ENCODE results near the gene NEMP1.
"Not testable (repeated sequence)": the region's sequence is repeated elsewhere in the genome, so short reads cannot be mapped to it uniquely, and the experiment has no call there.

NEMP1 gene

DNA sequence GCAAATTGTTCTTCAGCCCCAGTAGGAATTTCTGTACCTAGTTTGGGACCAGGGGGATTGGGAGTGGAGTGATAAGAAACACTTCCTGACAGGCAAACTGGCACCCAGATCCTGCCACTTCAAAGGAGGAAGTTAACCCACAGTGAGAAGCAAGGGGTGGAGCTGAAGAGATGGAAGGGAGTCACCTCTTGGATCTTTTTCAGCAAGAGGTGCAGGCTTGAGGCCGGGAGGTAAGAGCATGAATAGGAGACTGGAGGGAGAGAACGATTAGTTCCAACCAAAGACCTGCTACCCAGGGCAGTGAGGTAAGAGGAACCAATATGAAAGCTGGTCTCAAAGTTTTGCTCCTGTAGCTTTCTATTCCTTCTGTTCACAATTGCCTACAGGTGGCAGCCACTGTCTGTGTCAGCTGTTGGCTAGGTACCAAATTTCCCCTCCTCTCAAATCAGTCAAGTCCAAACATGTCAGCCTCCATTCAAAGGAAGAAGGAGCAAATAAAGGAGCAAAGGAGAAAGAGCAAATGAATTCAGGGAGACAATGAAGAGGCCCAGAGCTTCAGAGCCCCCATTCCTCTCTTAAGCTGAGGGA lies 47.4 kb downstream of the NEMP1 start:
- H3K4me3 ChIP-seq (ENCODE audit: low read length in 2 of 2) = no peak overlapping the region
- no peaks in the 10 kb centered on the region for H3K27me3 ChIP-seq (ENCODE audit: control insufficient read depth in 2 of 2, insufficient read depth in 2 of 2, low read length in 2 of 2)
- no peak overlapping the region for H3K9ac ChIP-seq (ENCODE audit: low read depth in 1 of 2, low read length in 2 of 2)
- H3K27ac ChIP-seq (ENCODE audit: low read depth in 2 of 2, low read length in 2 of 2) = no peak overlapping the region
- peaks cover 47 to 58% of the 10 kb centered on the region in 2 donors for H3K36me3 ChIP-seq (ENCODE audit: control insufficient read depth in 2 of 2, insufficient read depth in 2 of 2, low read length in 2 of 2)
- no peaks in the 10 kb centered on the region for H3K9me3 ChIP-seq (ENCODE audit: control insufficient read depth in 2 of 2, low read length in 2 of 2)
- H3K4me1 ChIP-seq (ENCODE audit: control insufficient read depth in 2 of 2, insufficient read depth in 2 of 2, low read length in 2 of 2) = peaks cover 0 to 6% of the 10 kb centered on the region in 2 donors

DNA sequence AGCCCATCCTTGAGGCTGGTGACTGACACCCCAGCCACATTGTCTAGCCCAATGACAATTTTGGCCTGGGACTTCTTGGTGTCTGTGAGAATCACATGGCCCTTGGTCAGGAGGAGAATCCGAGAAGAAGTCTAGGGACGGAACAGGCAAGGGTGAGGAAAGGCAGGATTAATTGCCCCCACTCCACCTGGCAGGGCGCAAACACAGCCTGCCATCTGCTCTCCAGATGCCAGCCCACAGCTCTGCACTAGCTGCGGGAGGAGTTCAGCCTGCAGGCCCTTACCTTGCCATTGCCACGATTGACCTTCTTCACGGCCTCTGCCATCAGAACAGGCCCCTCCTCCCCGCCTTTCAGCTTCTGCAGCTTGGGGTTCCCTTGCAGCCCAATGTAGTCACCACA lies 49.1 kb downstream of the NEMP1 start:
- peaks cover 0 to 6% of the 10 kb centered on the region in 2 donors for H3K4me1 ChIP-seq (ENCODE audit: control insufficient read depth in 2 of 2, insufficient read depth in 2 of 2, low read length in 2 of 2)
- H3K4me3 ChIP-seq (ENCODE audit: low read length in 2 of 2) = no peak overlapping the region
- H3K27ac ChIP-seq (ENCODE audit: low read depth in 2 of 2, low read length in 2 of 2) = no peak overlapping the region
- peaks cover 40 to 49% of the 10 kb centered on the region in 2 donors for H3K36me3 ChIP-seq (ENCODE audit: control insufficient read depth in 2 of 2, insufficient read depth in 2 of 2, low read length in 2 of 2)
- H3K27me3 ChIP-seq (ENCODE audit: control insufficient read depth in 2 of 2, insufficient read depth in 2 of 2, low read length in 2 of 2) = no peaks in the 10 kb centered on the region
- no peaks in the 10 kb centered on the region for H3K9me3 ChIP-seq (ENCODE audit: control insufficient read depth in 2 of 2, low read length in 2 of 2)
- H3K9ac ChIP-seq (ENCODE audit: low read depth in 1 of 2, low read length in 2 of 2) = no peak overlapping the region

DNA sequence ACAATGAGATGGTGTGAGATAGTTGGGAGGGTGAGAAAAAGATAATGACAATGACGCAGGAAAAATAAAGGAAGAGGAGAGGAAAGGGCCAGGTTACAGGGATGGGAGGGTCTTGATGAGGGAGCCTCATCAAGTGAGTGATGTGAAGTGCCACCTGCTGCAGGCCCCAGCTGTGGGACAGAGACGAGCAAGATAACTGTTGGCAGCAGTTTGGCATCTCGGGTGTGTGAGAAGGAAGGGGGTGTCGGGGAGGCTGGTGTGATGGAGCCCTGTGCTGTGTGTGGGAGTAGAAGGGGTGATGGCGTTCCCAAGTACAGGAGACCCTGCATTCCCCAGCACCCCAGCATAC lies 50.8 kb downstream of the NEMP1 start:
- H3K9ac ChIP-seq (ENCODE audit: low read depth in 1 of 2, low read length in 2 of 2) = no peak overlapping the region
- peaks cover 36 to 44% of the 10 kb centered on the region in 2 donors for H3K36me3 ChIP-seq (ENCODE audit: control insufficient read depth in 2 of 2, insufficient read depth in 2 of 2, low read length in 2 of 2)
- no peak overlapping the region for H3K4me3 ChIP-seq (ENCODE audit: low read length in 2 of 2)
- no peaks in the 10 kb centered on the region for H3K27me3 ChIP-seq (ENCODE audit: control insufficient read depth in 2 of 2, insufficient read depth in 2 of 2, low read length in 2 of 2)
- peaks cover 0 to 6% of the 10 kb centered on the region in 2 donors for H3K4me1 ChIP-seq (ENCODE audit: control insufficient read depth in 2 of 2, insufficient read depth in 2 of 2, low read length in 2 of 2)
- H3K9me3 ChIP-seq (ENCODE audit: control insufficient read depth in 2 of 2, low read length in 2 of 2) = no peaks in the 10 kb centered on the region
- H3K27ac ChIP-seq (ENCODE audit: low read depth in 2 of 2, low read length in 2 of 2) = no peak overlapping the region

DNA sequence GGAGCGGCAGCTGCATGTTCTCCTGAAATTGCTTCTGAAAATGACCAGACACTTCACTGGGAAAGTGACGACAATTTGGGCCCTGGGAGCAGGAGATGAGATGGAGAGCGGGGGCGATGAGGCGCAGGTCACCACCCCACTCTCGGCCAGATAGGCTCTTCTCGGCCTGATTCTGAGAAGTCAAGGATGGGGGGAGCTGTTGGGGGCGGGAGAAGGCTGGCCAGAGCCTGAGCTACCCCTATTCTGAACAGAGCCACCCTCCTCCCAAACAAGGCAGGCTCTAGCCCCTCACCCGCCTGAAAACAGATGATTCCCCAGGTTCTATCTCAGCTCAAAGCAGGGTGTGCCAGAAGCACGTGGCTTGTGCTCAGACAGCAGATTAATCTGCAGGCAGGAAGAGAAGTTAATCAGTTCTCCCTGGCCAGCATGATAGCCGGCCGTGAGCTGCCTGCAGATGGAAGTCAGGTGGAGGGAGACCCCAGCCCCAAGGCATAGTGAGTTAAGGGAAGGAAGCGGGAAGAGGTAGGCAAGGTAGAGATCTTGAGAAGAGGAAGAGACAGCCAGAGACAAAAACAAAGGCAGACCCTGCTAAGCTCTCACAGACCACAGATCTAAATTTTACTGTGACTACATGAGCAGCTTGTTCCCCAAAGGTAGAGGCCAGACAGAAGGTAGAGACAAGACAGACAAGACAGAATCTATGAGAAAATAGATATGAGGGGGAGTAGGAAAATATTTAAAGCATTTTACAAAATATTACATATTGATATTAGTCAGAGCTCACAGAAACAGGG lies 51.4 kb downstream of the NEMP1 start:
- Histone ChIP-seq H3K36me3 (ENCODE audit: control insufficient read depth in 2 of 2, insufficient read depth in 2 of 2, low read length in 2 of 2) (peaks cover 36 to 42% of the 10 kb centered on the region in 2 donors), H3K27ac (ENCODE audit: low read depth in 2 of 2, low read length in 2 of 2) (no peak overlapping the region), H3K27me3 (ENCODE audit: control insufficient read depth in 2 of 2, insufficient read depth in 2 of 2, low read length in 2 of 2) (no peaks in the 10 kb centered on the region), H3K4me3 (ENCODE audit: low read length in 2 of 2) (no peak overlapping the region), H3K4me1 (ENCODE audit: control insufficient read depth in 2 of 2, insufficient read depth in 2 of 2, low read length in 2 of 2) (peaks cover 0 to 6% of the 10 kb centered on the region in 2 donors), H3K9ac (ENCODE audit: low read depth in 1 of 2, low read length in 2 of 2) (no peak overlapping the region), H3K9me3 (ENCODE audit: control insufficient read depth in 2 of 2, low read length in 2 of 2) (no peaks in the 10 kb centered on the region)

DNA sequence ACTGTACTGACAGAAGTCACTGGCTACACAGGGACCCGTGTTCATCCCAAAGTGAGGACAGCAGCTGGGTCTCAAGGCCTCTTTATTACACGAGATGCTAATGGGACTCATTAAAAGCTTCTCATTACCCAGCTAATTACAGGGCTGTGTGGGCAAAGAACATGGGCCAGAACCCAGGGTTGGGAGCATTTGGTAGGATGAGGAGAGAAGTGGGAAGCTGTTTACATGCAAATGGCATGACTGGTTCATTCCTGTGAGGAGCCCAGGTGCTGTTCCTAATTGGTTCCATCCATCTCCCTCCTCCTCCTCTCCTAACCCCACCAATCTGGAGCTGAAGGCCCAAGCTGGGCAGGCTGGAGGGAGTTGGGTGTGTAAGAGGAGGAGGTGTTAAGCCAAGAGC lies 53.4 kb downstream of the NEMP1 start:
- Histone ChIP-seq H3K27ac (ENCODE audit: low read depth in 2 of 2, low read length in 2 of 2) (no peak overlapping the region), H3K27me3 (ENCODE audit: control insufficient read depth in 2 of 2, insufficient read depth in 2 of 2, low read length in 2 of 2) (no peaks in the 10 kb centered on the region), H3K4me1 (ENCODE audit: control insufficient read depth in 2 of 2, insufficient read depth in 2 of 2, low read length in 2 of 2) (no peaks in the 10 kb centered on the region), H3K9ac (ENCODE audit: low read depth in 1 of 2, low read length in 2 of 2) (no peak overlapping the region), H3K4me3 (ENCODE audit: low read length in 2 of 2) (no peak overlapping the region), H3K9me3 (ENCODE audit: control insufficient read depth in 2 of 2, low read length in 2 of 2) (no peaks in the 10 kb centered on the region), H3K36me3 (ENCODE audit: control insufficient read depth in 2 of 2, insufficient read depth in 2 of 2, low read length in 2 of 2) (peaks cover 30 to 31% of the 10 kb centered on the region in 2 donors)

DNA sequence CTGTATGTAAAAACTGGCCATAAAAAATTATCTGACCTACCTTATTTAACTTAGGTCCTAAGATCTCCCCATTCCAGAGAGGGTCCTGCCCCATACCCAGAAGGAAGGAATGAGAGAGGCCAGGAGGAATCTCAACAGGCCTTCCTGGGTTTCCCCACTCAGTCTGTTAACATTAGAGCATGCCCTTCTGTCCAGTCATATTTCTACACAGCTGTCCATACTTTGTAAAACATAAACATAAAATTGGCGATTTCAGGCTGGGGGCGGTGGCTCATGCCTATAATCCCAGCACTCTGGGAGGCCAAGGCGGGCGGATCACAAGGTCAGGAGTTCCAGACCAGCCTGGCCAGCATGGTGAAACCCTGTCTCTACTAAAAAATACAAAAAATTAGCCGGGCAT lies 56.3 kb downstream of the NEMP1 start:
- not testable (repeated sequence) for H3K36me3 ChIP-seq (ENCODE audit: control insufficient read depth in 2 of 2, insufficient read depth in 2 of 2, low read length in 2 of 2); H3K9ac ChIP-seq (ENCODE audit: low read depth in 1 of 2, low read length in 2 of 2); H3K4me3 ChIP-seq (ENCODE audit: low read length in 2 of 2); H3K9me3 ChIP-seq (ENCODE audit: control insufficient read depth in 2 of 2, low read length in 2 of 2); H3K27me3 ChIP-seq (ENCODE audit: control insufficient read depth in 2 of 2, insufficient read depth in 2 of 2, low read length in 2 of 2); H3K4me1 ChIP-seq (ENCODE audit: control insufficient read depth in 2 of 2, insufficient read depth in 2 of 2, low read length in 2 of 2); H3K27ac ChIP-seq (ENCODE audit: low read depth in 2 of 2, low read length in 2 of 2)

DNA sequence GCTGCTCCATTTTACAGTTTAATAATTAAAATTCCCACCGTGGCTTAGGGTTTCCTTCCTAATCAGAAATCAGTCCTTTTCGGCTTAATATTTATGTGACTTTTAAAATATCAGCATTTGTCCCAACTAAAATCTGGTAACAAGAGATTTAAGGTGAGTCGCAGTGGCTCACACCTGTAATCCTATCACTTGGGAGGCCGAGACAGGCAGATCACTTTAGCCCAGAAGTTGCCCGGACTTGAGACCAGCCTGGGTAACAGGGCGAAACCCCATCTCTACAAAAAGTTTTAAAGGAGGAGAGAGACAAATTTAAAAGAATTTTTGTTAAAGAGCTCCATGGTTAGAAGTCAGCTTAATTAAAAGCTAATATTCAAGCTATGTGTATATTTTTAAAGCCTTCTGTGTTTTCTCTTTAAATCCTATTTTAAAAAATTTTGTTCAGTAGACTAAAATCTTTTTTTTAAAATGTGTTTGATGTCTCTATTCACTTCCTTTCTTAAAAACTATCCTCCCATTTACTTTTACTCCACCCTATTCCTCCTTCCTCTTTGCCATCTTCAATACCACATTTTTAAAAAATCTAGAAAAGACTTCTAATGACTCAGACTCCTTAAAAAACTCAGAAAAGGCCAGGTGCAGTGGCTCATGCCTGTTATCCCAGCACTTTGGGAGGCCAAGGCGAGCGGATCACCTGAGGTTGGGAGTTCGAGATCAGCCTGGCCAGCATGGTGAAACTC lies 58.4 kb downstream of the NEMP1 start:
- no peak overlapping the region for H3K9ac ChIP-seq (ENCODE audit: low read depth in 1 of 2, low read length in 2 of 2)
- H3K27me3 ChIP-seq (ENCODE audit: control insufficient read depth in 2 of 2, insufficient read depth in 2 of 2, low read length in 2 of 2) = no peaks in the 10 kb centered on the region
- no peaks in the 10 kb centered on the region for H3K4me1 ChIP-seq (ENCODE audit: control insufficient read depth in 2 of 2, insufficient read depth in 2 of 2, low read length in 2 of 2)
- H3K9me3 ChIP-seq (ENCODE audit: control insufficient read depth in 2 of 2, low read length in 2 of 2) = no peaks in the 10 kb centered on the region
- H3K36me3 ChIP-seq (ENCODE audit: control insufficient read depth in 2 of 2, insufficient read depth in 2 of 2, low read length in 2 of 2) = no peaks in the 10 kb centered on the region
- H3K4me3 ChIP-seq (ENCODE audit: low read length in 2 of 2) = no peak overlapping the region
- no peak overlapping the region for H3K27ac ChIP-seq (ENCODE audit: low read depth in 2 of 2, low read length in 2 of 2)

DNA sequence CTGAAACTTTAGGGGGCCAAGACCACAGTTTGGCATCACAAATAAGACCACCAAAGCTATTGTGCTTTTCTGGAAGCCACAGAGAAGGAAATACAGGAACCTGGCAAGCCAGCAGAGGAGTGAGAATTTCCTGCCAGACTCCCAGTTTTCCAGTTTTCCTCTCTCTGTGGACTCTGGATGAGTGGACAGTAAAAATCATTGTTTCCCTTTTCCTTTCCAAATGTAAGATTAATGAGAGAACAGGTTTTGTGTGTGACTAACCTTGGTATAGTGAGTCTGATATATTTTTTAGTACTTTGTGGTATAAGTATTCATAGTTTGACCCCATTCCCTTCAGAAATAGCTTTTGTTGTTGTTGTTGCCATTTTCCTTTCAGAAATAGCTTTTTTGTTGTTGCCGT lies 59.7 kb downstream of the NEMP1 start:
- no peak overlapping the region for H3K9ac ChIP-seq (ENCODE audit: low read depth in 1 of 2, low read length in 2 of 2)
- H3K27ac ChIP-seq (ENCODE audit: low read depth in 2 of 2, low read length in 2 of 2) = no peak overlapping the region
- H3K36me3 ChIP-seq (ENCODE audit: control insufficient read depth in 2 of 2, insufficient read depth in 2 of 2, low read length in 2 of 2) = no peaks in the 10 kb centered on the region
- H3K4me3 ChIP-seq (ENCODE audit: low read length in 2 of 2) = no peak overlapping the region
- no peaks in the 10 kb centered on the region for H3K9me3 ChIP-seq (ENCODE audit: control insufficient read depth in 2 of 2, low read length in 2 of 2)
- H3K27me3 ChIP-seq (ENCODE audit: control insufficient read depth in 2 of 2, insufficient read depth in 2 of 2, low read length in 2 of 2) = no peaks in the 10 kb centered on the region
- no peaks in the 10 kb centered on the region for H3K4me1 ChIP-seq (ENCODE audit: control insufficient read depth in 2 of 2, insufficient read depth in 2 of 2, low read length in 2 of 2)

DNA sequence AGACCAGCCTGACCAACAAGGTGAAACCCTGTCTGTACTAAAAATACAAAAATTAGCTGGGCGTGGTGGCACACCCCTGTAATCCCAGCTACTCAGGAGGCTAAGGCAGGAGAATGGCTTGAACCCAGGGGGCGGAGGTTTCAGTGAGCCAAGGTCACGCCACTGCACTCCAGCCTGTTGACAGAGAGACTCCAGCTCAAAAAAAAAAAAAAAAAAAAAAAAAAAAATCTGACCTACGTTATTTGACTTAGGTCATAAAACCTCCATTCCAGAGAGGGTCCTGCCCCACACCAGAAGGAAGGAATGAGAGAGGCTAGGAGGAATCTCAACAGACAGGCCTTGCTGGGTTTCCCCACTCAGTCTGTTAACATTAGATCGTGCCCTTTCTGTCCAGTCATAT lies 60.2 kb downstream of the NEMP1 start:
- not testable (repeated sequence) for H3K27me3 ChIP-seq (ENCODE audit: control insufficient read depth in 2 of 2, insufficient read depth in 2 of 2, low read length in 2 of 2); H3K4me1 ChIP-seq (ENCODE audit: control insufficient read depth in 2 of 2, insufficient read depth in 2 of 2, low read length in 2 of 2); H3K9me3 ChIP-seq (ENCODE audit: control insufficient read depth in 2 of 2, low read length in 2 of 2); H3K36me3 ChIP-seq (ENCODE audit: control insufficient read depth in 2 of 2, insufficient read depth in 2 of 2, low read length in 2 of 2); H3K27ac ChIP-seq (ENCODE audit: low read depth in 2 of 2, low read length in 2 of 2); H3K4me3 ChIP-seq (ENCODE audit: low read length in 2 of 2); H3K9ac ChIP-seq (ENCODE audit: low read depth in 1 of 2, low read length in 2 of 2)

DNA sequence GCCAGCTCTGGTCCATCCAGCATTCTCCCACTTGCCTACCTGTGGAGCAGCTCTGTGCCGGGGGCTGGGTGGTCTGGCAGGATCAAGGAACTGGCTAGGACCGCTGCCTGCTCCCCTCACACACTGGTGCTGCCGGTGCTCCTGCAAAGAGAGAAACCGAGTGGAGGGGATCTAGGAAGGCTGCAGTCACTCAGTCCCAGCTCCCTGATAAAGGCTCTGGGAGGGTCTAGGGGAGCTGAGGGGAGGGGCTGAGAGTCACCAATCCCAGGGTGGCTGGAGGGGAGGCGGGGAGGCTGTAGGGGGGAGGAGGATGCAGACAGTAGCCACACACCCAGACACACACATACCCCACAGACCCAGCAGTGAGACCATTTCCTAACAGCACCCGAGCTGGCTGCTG lies 62.2 kb downstream of the NEMP1 start, which contains the start of gene TAC3:
TAC3 (minus strand) TSS at position 182 of the 400 bp plus-strand sequence. CDS start 732 bp downstream, outside the sequence.
- H3K9ac ChIP-seq (ENCODE audit: low read depth in 1 of 2, low read length in 2 of 2) = no peak within 1 kb of the TSS
- no peaks in the 10 kb centered on the region for H3K36me3 ChIP-seq (ENCODE audit: control insufficient read depth in 2 of 2, insufficient read depth in 2 of 2, low read length in 2 of 2)
- H3K27ac ChIP-seq (ENCODE audit: low read depth in 2 of 2, low read length in 2 of 2) = no peak within 1 kb of the TSS
- no peaks in the 10 kb centered on the region for H3K9me3 ChIP-seq (ENCODE audit: control insufficient read depth in 2 of 2, low read length in 2 of 2)
- H3K4me1 ChIP-seq (ENCODE audit: control insufficient read depth in 2 of 2, insufficient read depth in 2 of 2, low read length in 2 of 2) = no peaks in the 10 kb centered on the region
- H3K27me3 ChIP-seq (ENCODE audit: control insufficient read depth in 2 of 2, insufficient read depth in 2 of 2, low read length in 2 of 2) = no peaks in the 10 kb centered on the region
- H3K4me3 ChIP-seq (ENCODE audit: low read length in 2 of 2) = no peak within 1 kb of the TSS
